ENCODE measurements around the gene AGMO.

GRCh38 chr7:15433151-15433550, 128.7 kb downstream of the AGMO start:
- TF ChIP-seq CTCF (IDR thresholded peaks at IDR 0.05): no peak
- TF ChIP-seq POLR2A (IDR thresholded peaks at IDR 0.05): no peak

All from breast epithelium (tissue), 3 donors.